SU-DHL-6 (cell line): ENCODE measurements around the gene IFNA4.
"Not testable (repeated sequence)": the region's sequence is repeated elsewhere in the genome, so short reads cannot be mapped to it uniquely, and the experiment has no call there.

Experiments used
- H2AFZ ChIP-seq: fragments of 200-600 bp; sonication (generic); 2 replicates; pipeline ENCODE4 v1.6.1; 2014; ENCODE audit warnings: low read depth, mild to moderate bottlenecking, moderate library complexity, mixed read lengths, antibody characterized with exemption, low read length; ENCODE audit not compliant: severe bottlenecking
- H3F3A ChIP-seq: fragments of 200-600 bp; shearing (Covaris generic); 2 replicates; pipeline ENCODE4 v1.6.0; 2016; ENCODE audit warnings: antibody characterized with exemption, mild to moderate bottlenecking; ENCODE audit not compliant: insufficient read depth
- H3K27ac ChIP-seq: fragments of 200-600 bp; sonication (generic); 2 replicates; pipeline ENCODE4 v1.5.1; 2016; ENCODE audit warnings: low read depth, mild to moderate bottlenecking, low read length, moderate library complexity, mixed read lengths
- H3K27me3 ChIP-seq: fragments of 200-600 bp; sonication (generic), shearing (Covaris generic); 2 replicates; pipeline ENCODE4 v1.6.0; 2014; ENCODE audit warnings: mild to moderate bottlenecking, low read length
- H3K36me3 ChIP-seq: fragments of 200-600 bp; sonication (generic); 2 replicates; pipeline ENCODE4 v1.6.1; 2014; ENCODE audit warnings: mild to moderate bottlenecking, low read length, mixed read lengths
- H3K4me2 ChIP-seq: fragments of 300-600, 200-600 bp; shearing (Covaris generic), sonication (generic); 2 replicates; pipeline ENCODE4 v1.6.0; 2014; ENCODE audit warnings: low read length, low read depth, mild to moderate bottlenecking; ENCODE audit not compliant: poor library complexity, severe bottlenecking
- H3K4me3 ChIP-seq: fragments of 200-600 bp; sonication (generic); 2 replicates; pipeline ENCODE4 v1.5.1; 2014; ENCODE audit warnings: antibody characterized with exemption, low read length, mild to moderate bottlenecking, mixed read lengths; ENCODE audit not compliant: insufficient read depth, poor library complexity, severe bottlenecking
- H3K79me2 ChIP-seq: fragments of 200-600 bp; sonication (generic); 2 replicates; pipeline ENCODE4 v1.6.1; 2014; ENCODE audit warnings: mild to moderate bottlenecking, low read length, moderate library complexity; ENCODE audit not compliant: insufficient read depth
- H3K9ac ChIP-seq: fragments of 200-600 bp; sonication (generic); 2 replicates; pipeline ENCODE4 v1.7.0; 2014; ENCODE audit warnings: mild to moderate bottlenecking, low read length
- H3K9me2 ChIP-seq: fragments of 200-600 bp; sonication (generic); replicated peaks from 2 replicates; pipeline ENCODE4 v1.6.1; 2014; ENCODE audit warnings: low read length; ENCODE audit not compliant: insufficient read depth
- H3K9me3 ChIP-seq: fragments of 200-600 bp; sonication (generic); 2 replicates; pipeline ENCODE4 v1.6.1; 2014; ENCODE audit warnings: low read length, mixed read lengths; ENCODE audit not compliant: insufficient read depth
- H4K20me1 ChIP-seq: fragments of 200-600 bp; sonication (generic); 2 replicates; pipeline ENCODE4 v1.6.1; 2014; ENCODE audit warnings: low read depth, mild to moderate bottlenecking, antibody characterized with exemption, low read length, moderate library complexity, mixed read lengths
- EZH2phosphoT487 ChIP-seq: fragments of 200-600 bp; sonication (generic), shearing (Covaris generic); conservative IDR thresholded peaks from 2 replicates; pipeline ENCODE4 v1.6.1; 2018; ENCODE audit warnings: mild to moderate bottlenecking, antibody characterized with exemption, low read length, moderate library complexity, mixed read lengths
- TF ChIP-seq, protein P1 (sequence below): fragments of 200-600 bp; sonication (generic); IDR thresholded peaks from one replicate; pipeline ENCODE4 v1.5.1; 2017; ENCODE audit warnings: antibody characterized with exemption, mild to moderate bottlenecking, low read length, moderate library complexity; ENCODE audit not compliant: insufficient read depth, poor library complexity, severe bottlenecking

IFNA4 gene

DNA sequence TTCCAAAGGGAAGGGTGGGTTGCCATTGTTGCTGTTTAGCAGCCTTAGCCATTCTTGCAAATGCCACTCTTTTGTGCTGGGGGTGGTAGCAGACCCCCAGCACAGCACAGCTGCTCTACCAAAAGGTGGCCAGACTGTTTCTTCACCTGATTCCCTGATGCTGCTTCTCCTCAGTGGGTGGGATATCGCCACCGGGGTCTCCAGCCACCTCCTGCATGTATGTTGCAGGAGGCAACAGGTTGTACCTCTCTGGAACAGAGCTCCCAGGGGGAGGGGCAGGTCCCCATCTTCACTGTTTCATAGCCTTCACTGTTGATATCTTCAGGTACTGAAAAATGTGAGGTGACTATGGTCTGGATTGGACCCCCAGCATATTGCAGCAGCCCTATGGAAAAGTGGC is 23.4 kb upstream of the IFNA4 start:
- H3K9me3 ChIP-seq, H4K20me1 ChIP-seq, H3K9ac ChIP-seq, H3K4me3 ChIP-seq, H3K4me2 ChIP-seq, H3K36me3 ChIP-seq, H3K27ac ChIP-seq, H3F3A ChIP-seq, H3K27me3 ChIP-seq, H3K9me2 ChIP-seq, H2AFZ ChIP-seq, H3K79me2 ChIP-seq: not testable (repeated sequence)

DNA sequence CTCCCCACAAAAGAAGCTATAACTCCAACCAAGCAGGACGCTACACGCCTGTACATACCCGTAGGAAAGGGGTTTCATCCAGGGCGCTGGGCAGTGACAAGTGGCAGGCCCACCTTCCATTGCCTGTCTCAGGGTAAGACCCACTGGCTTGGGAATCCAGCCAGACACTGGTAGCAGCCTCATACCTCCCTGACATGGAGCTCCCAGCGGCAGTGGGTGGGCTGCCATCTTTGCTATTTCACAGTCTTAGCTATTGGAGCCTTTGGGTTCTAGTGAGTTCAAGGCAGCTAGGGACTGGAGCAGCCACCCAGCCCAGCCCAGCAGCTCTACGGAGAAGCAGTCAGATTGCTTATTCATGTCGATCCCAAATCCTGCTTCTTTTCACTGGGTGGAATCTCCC is 22.9 kb upstream of the IFNA4 start:
- Histone ChIP-seq H3F3A (no peaks in the 10 kb centered on the region), H3K9me3 (no peaks in the 10 kb centered on the region), H3K9me2 (no peaks in the 10 kb centered on the region), H2AFZ (no peak overlapping the region), H3K36me3 (no peaks in the 10 kb centered on the region), H3K79me2 (no peaks in the 10 kb centered on the region), H3K4me2 (no peak overlapping the region), H4K20me1 (no peaks in the 10 kb centered on the region), H3K27ac (no peak overlapping the region), H3K27me3 (no peaks in the 10 kb centered on the region), H3K4me3 (no peak overlapping the region), H3K9ac (no peak overlapping the region)
- TF ChIP-seq, protein P1, sequence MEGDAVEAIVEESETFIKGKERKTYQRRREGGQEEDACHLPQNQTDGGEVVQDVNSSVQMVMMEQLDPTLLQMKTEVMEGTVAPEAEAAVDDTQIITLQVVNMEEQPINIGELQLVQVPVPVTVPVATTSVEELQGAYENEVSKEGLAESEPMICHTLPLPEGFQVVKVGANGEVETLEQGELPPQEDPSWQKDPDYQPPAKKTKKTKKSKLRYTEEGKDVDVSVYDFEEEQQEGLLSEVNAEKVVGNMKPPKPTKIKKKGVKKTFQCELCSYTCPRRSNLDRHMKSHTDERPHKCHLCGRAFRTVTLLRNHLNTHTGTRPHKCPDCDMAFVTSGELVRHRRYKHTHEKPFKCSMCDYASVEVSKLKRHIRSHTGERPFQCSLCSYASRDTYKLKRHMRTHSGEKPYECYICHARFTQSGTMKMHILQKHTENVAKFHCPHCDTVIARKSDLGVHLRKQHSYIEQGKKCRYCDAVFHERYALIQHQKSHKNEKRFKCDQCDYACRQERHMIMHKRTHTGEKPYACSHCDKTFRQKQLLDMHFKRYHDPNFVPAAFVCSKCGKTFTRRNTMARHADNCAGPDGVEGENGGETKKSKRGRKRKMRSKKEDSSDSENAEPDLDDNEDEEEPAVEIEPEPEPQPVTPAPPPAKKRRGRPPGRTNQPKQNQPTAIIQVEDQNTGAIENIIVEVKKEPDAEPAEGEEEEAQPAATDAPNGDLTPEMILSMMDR, result no peak
- no peak for TF ChIP-seq EZH2phosphoT487

DNA sequence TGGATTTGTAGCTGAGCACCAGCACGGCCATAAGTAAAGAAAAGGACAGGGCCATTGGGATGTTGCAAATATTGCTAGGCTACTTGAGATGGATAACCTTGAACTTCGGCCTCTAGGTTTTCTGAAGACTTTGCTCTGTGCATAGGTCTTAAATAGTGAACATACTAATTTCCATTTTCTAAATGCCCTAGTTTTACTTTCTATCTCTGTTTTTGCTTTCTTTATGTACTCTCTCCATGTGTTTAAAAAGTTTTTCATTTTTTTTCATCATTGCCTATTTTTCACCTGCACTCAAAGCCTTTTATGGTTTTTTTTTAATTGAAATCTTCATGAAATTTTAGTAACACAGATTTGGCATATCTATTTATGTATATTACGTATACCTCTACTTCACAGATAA is 19.7 kb upstream of the IFNA4 start, which contains the start of gene IFNA10:
IFNA10 (minus strand) TSS at position 101 of the 400 bp plus-strand sequence; CDS start at position 55, 46 bp downstream.
- H3K27me3 ChIP-seq, H3K9me2 ChIP-seq, H4K20me1 ChIP-seq, H3F3A ChIP-seq, H3K9ac ChIP-seq, H3K4me2 ChIP-seq, H3K4me3 ChIP-seq, H3K36me3 ChIP-seq, H3K79me2 ChIP-seq, H2AFZ ChIP-seq, H3K9me3 ChIP-seq, H3K27ac ChIP-seq: not testable (repeated sequence)

DNA sequence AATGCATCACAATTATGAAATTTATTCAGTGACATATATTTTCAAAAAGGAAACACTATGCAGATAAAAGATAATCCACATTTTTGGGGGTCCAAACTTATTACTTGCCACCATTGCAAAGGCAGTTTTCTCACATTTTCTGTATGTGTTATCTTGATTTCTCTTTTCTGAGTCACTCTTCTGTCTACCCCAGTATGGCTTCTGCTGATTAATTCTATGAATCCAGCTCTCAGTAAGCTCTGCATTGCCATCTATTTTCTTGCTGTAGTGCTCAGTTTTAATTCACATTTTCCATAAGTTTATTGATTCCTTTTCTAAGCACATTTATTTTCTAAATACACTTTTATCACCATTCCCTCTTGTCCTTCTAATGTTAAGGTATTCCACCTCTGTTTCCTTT is 17.8 kb upstream of the IFNA4 start:
- H3K9ac ChIP-seq, result no peak overlapping the region
- H3F3A ChIP-seq, result no peaks in the 10 kb centered on the region
- no peak overlapping the region for H3K4me2 ChIP-seq
- TF ChIP-seq, protein P1, result no peak
- no peak for TF ChIP-seq EZH2phosphoT487
- H3K79me2 ChIP-seq, result no peaks in the 10 kb centered on the region
- no peaks in the 10 kb centered on the region for H3K36me3 ChIP-seq
- no peaks in the 10 kb centered on the region for H3K9me2 ChIP-seq
- no peak overlapping the region for H3K27ac ChIP-seq
- no peak overlapping the region for H3K4me3 ChIP-seq
- H2AFZ ChIP-seq, result no peak overlapping the region
- no peaks in the 10 kb centered on the region for H3K27me3 ChIP-seq
- H3K9me3 ChIP-seq, result no peaks in the 10 kb centered on the region
- H4K20me1 ChIP-seq, result no peaks in the 10 kb centered on the region

DNA sequence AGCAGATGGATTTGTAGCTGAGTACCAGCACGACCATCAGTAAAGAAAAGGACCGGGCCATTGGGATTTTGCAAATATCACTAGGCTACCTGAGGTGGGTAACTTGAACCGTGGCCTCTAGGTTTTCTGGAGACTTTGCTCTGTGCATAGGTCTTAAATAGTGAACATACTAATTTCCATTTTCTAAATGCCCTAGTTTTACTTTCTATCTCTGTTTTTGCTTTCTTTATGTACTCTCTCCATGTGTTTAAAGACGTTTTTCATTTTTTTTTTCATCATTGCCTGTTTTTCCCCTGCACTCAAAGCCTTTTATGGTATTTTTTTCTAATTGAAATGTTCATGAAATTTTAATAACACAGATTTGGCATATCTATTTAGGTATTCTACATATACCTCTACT is 14.7 kb upstream of the IFNA4 start, which contains the start of gene IFNA7:
IFNA7 (minus strand) TSS at position 101 of the 400 bp plus-strand sequence; CDS start at position 61, 40 bp downstream.
- not testable (repeated sequence) for H3K4me2 ChIP-seq, H3K27ac ChIP-seq, H3K9ac ChIP-seq, H3K36me3 ChIP-seq, H3K9me2 ChIP-seq, H3K4me3 ChIP-seq, H2AFZ ChIP-seq, H3K79me2 ChIP-seq, H3K9me3 ChIP-seq, H3K27me3 ChIP-seq, H4K20me1 ChIP-seq, H3F3A ChIP-seq
